ENCODE data around the gene CRYZ.

GRCh38 chr1:74679811-74680210 is 53.0 kb downstream of the CRYZ start:
- TF ChIP-seq, protein P1, sequence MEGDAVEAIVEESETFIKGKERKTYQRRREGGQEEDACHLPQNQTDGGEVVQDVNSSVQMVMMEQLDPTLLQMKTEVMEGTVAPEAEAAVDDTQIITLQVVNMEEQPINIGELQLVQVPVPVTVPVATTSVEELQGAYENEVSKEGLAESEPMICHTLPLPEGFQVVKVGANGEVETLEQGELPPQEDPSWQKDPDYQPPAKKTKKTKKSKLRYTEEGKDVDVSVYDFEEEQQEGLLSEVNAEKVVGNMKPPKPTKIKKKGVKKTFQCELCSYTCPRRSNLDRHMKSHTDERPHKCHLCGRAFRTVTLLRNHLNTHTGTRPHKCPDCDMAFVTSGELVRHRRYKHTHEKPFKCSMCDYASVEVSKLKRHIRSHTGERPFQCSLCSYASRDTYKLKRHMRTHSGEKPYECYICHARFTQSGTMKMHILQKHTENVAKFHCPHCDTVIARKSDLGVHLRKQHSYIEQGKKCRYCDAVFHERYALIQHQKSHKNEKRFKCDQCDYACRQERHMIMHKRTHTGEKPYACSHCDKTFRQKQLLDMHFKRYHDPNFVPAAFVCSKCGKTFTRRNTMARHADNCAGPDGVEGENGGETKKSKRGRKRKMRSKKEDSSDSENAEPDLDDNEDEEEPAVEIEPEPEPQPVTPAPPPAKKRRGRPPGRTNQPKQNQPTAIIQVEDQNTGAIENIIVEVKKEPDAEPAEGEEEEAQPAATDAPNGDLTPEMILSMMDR (IDR thresholded peaks at IDR 0.05) = no peak
- no peak for TF ChIP-seq POLR2A (IDR thresholded peaks at IDR 0.05)
